CD4-positive, alpha-beta T cell treated with Interleukin-6 for 4 hours (primary cell): ENCODE results near the gene CBLN3.
"Not testable (repeated sequence)": the region's sequence is repeated elsewhere in the genome, so short reads cannot be mapped to it uniquely, and the experiment has no call there.

ENCODE experiments used
- DNase-seq: peaks from one replicate; pipeline ENCODE4 v3.0.0-alpha.2; 2020; ENCODE audit warnings: mixed read lengths

The CBLN3 gene

DNA sequence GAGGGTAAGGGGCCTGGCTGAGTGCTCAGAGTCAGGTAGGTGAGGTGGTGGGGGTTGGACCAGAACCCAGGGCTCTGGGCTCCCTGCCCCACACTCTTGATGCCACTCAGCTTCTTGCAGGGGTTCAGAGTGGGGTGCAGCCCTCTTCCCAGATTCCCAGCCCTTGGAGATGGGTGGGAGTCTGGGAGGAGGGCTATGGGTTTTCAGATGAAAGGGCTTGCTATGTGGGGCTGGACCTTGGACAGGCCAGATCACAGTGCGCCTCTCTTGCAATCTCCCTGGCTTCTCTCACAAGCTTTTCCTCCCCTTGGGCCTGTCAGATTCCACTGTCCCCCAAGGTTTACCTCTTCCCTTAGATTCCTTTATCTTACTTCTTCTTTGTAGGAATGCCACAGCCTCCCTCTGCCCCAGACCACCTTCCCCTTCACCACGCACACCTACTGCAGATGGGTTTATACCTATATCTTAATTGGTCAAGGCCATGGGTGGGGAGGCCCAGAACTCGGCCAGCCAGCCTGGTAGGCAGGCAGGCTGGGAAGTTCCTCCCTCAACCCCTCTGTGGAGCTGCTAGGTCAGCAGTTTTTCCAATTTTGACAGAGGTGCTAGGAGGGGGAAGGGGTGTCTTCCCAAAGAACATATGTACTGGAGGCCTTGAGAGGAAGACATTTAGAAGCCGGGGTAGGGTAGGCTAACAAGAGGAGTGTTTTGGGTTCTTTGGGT is 29.3 kb downstream of the CBLN3 start:
- no peak for DNase-seq

DNA sequence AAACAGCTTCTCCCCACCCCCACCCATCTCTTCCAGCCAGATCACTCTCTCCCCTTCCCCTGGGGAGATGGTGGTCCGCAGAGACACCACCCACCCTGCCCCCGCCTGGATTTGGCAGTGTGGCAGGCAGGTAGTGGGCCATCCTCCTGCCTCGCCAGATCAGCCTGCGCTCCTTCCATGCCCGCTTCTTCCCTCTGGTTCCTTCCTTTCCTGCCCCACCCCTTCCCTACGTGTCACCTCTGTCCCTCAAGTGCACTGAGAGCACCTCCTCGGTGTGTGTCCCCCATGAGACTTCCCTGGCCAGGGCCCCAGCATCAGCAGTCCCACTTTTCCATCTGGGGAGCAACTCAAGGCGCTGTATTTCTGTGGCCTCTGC is 30.0 kb downstream of the CBLN3 start:
- no peak for DNase-seq

DNA sequence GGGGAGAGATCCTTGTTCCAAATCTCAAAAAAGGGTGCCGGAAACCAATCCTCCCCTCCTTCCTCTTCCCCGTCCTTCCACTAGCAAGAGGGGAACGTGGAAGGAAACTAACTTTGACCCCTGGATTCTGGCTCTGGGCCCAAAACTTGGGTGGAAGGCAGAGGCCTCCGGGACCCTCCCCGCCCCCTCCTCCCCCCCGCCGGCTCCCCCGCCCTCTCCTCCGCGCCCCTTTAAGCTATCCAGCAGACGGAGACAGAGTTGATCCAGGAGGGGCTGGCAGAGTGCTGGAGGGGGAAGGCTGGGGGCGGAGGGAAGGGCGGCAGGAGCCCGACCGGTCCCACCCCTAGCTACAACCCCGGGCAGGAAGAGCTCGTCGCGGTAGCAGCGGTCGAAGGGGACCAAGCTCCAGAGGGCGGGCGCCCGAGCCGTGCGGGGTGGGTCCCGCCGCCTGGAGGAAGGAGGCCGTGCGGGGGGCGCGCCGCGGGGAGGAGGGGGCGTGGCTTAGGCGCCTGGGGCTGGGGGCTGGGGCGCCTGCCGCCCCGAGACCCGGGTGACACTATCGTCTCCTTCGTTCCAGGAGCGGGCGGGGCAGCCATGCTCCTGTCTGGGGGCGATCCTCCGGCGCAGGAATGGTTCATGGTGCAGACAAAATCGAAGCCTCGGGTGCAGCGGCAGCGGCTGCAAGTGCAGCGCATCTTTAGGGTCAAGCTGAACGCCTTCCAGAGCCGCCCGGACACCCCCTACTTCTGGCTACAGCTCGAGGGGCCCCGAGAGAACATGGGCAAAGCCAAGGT is 30.6 kb downstream of the CBLN3 start, which contains the start of gene NYNRIN:
Gene NYNRIN, plus strand, starts transcription at position 351 of the 794 bp plus-strand sequence. Its CDS starts 244 bp downstream, at position 595.
- DNase-seq = peak; percentile 57

DNA sequence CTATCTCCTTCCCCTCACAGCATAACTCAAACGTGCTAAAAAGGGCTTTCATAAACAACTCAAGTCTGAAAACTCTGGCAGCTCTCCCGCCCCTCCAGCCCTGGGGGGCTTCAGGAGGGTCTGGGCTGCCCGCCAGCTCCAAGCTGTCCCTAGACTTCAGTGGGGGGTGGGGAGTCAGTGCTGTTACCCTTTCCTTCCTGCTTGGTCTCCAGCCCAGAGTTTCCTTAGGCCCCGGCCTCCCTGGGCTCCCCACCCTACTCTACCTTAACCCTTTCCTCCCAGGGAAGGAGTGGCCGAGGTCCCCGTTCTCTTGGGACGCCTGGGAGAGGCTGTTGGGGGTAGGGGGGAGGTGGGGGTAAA is 31.2 kb downstream of the CBLN3 start:
- DNase-seq = no peak

DNA sequence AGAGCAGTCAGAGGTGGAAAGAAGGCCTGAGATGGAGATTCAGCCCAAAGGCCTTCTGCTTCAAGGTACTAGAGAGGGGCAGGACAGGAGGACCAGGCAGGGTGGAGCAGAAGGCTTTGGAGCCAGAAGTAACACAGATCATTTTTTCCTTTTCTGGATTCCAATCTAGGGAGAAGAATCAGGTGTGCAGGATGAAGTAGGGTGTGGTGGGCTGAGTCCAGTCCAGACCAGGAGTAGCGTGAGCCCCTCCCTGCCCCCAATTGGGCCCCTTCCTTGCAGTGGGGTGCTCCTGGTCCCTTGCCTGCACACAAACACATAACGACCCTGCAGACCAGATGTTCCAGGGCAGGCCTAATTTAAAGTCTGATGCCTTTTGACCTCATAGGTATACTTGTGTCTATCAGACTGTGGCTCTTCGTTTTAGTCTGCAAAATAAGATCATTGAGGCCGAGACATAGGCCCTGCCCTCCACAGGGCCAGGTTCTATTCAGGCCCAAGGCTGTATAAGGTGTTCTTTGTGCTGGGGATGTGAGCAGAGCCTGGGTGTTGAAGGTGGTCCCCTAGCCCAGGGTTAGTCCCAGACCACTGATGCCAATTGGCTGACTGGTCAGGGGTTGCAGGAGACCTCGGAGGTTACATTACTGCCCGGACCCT is 31.7 kb downstream of the CBLN3 start:
- DNase-seq = no peak

DNA sequence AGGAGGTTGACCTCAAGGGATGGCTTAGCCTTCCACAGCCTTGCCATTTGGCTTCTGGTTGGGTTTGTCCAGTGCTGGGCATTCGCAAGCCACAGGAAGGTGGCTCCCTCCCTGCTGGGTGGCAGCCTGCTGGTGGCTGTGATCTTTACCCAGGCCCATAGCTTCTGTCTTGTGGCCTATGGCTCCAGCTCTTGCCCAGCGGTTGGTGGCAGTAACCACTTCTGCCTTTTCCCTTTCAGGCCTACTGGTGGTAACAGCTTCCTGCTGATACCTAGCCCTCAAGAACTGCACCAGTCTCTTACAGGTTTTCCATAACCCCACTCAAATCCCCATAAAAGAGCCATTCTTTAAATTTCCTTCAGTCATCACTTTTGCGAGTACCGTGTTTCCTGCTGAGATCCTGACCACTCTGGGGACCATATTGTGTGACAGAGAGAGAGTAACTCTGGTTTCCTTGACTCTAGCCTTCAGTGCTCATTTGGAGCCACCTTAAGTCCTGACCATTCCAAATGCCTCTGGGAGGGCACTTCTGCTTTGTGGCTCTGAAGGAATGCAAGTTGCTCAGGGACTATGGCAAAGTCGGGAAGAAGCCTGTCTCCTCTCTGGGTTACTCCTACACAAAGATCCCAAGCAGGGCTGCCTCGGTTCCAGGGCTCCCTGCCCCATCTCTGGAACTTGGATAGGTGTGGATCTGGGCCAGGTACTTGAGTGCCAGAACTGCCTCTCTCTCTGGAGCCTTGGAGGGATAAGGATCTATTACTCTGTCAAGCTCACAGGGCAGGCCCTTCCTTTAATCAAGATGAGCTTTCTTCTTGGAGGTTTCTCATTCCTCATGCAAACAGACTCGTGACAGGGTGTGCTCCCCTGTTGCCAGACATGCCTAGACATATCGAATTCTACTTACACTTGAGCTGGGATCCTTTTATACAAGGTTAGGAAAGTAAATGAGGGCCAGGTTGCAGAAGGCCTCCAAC is 33.6 kb downstream of the CBLN3 start:
- DNase-seq = no peak

DNA sequence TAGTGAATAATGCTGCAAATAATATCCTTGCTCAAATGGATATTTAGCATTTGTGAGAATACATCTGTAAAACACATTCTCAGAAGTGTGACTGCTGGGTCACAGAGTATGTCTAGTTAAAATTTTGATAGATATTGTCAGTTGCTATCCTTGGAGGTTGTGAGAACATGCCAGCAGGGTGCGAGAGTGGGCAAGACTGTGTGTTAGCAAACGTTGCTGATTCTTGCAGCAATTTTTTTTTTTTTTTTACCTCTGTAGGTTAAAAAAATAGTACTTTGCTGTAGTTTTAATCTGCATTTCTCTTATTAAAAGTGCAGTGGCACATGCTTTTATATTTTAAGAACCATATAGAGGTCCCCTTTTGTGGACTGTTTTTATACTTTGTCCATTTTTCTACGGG is 35.2 kb downstream of the CBLN3 start:
- peak; percentile 23 for DNase-seq

DNA sequence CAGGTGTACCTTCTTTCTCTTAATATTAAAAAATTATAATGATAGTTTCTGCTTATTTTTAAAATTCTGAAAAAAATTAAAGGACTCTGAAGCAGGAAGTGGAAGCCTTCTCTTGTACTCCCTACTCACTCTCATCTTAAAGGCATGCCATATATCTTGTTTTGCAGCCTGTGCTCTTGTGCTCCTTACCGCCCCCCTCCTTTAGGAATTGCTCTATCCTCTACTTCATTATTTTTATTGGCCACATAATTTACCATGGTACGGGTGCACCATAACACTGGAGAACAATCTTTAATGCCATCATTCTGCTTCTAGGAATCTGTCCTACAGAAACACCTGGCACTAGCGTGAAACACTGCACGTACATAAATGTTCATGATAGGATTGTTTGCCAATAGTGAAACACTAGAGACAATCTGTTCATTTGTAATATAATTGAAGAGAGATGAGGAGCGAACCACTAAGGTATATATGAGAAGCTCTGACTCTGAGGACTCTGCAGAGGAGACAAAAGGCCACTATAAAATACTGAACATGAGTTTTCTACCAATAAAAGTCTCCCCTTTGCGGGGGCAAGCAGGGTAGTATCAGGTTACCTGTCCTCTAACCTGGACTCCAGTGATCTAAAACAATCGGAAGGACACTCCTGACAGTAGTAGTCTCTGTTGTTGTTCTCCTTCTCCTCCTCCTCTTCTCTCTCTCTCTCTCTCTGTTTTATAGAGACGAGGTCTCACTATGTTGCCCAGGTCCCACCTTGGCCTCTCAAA is 37.0 kb downstream of the CBLN3 start:
- DNase-seq = no peak

DNA sequence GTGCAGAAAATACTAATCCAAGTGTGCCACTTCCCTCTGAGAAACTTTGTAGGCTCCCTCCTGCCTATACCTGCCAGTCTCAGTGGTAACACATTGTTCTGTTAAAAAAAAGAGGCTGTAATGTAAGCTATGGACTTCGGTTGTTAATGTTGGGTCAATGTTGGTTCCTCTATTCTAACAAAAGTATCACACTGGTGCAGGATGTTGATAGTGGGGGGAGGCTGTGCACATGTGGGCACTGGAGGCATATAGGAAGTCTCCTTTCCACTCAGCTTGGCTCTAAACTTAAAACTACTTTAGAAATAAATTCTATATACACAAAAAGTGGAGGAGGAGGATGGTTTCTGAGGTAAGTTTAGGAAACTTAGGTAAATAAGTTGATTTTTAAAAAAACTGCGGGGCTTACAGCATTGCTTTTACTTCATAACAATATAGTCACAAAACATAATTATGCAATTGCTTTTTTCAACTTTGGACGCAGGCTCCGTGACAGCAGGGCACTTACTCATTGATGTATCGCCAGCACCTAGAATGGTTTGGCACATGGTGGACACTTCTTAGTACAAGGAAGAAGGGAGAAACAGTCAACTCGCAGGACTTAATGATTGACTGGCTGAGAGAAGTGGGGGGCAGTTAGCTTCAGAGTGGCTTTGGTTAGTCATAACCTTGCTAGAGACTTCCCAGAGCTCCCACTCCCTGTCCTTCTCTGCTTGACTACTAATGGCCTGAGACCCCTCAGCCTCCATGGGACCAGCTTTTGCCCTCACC is 38.6 kb downstream of the CBLN3 start:
- no peak for DNase-seq

DNA sequence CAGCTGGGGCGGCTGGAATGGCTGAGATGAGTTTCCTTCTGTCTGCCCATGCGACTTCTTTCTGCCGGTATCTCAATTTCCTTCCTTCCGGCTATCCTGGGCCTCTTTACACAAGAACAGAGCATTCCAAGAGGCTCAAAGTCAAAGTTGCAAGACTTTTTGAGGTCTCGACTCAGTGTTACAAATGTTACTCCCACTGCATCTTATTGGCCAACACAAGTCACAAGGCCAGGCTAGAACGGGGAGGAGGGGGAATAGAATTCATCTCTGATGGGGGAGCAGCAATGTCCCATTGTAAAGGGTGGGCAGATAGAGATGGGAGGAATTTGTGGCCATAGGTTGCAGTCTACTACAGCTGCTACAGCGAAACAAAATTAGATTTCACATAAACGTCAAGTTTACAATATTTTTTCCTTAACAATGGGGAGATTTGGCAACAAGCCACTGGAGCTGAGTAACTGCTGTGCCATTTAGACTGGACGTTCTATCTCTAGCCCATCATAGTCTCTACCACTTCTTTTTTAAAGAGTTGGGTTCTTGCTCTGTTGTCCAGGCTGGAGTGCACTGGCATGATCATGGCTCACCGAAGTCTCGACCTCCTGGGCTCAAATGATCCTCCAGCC is 40.1 kb downstream of the CBLN3 start:
- DNase-seq = no peak

DNA sequence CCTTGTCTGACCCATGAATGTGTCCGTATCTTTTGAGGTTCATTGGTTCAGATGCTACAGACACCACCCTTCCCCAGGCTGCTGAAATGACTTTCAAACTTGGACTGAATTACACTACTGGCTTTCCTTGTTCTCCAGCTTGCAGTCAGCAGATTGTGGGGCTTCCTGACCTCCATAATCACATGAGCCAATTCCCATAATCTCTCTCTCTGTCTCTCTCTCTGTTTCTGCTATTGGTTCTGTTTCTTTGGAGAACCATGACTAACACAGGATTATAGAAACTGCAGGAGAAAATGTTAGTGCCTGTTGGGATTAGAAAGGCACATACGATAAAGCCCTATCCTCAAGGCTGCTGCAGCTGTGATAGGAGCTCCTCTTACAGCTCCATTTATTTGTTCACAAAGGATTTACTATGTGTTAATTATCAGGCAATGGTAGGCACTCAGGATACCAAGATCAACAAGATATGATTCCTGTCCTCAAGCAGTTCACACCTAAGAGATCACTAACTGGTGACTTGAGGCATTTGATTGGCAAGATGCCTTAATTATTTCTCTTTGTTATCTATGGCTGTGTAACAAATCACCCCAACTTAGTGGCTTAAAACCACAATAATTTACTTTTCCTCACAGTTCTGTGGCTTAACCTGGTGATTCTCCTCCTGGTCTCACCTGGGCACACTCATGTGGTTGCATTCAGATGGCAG is 40.8 kb downstream of the CBLN3 start:
- no peak for DNase-seq

DNA sequence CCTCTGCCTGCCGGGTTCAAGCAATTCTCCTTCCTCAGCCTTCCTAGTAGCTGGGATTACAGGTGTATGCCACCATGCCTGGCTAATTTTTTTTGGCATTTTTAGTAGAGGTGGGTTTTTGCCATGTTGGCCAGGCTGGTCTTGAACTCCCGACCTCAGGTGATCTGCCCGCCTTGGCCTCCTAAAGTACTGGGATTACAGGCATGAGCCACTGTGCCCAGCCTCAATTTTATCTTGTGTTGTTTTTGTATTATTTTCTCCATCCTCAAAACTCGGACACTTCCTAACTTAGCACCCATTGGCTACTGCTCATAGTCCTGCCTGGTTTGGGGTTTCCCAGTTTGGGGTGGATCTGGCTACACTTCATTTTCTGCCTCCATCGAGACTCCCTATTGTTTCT is 41.9 kb downstream of the CBLN3 start:
- not testable (repeated sequence) for DNase-seq

DNA sequence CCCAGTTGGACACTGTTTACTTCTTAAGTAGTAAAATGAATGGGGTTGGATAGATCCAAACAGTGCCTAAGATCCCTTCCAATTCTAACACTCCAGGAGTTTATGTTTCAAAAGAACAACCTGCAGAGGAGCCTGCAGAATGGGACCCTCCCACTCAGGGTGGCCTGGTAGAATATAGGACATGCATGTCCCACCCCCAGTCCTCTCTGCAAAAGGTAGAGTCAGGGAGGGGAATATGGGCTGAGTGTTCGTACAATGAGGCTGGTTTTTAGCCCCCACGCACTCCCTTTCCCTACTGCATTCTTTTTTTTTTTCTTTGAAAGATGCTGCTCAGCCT is 42.5 kb downstream of the CBLN3 start:
- no peak for DNase-seq

DNA sequence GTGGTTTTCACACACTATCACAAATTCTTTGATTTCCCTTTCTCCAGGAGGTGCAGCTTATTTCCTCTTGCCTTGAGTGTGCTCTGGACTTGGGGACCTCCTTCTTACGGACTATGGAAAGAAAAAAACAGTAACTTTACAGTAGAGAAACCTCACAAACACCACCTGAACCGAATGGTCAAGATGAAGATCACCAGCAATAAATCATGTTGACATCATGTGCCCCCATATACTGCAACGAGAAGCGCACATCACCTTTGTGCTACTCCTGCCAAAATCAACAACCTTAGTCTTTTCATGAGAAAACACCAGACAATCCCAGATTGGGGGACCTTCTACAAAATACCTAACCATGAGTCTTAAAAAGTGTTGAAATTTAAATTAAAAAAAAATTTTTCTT is 43.9 kb downstream of the CBLN3 start:
- no peak for DNase-seq

DNA sequence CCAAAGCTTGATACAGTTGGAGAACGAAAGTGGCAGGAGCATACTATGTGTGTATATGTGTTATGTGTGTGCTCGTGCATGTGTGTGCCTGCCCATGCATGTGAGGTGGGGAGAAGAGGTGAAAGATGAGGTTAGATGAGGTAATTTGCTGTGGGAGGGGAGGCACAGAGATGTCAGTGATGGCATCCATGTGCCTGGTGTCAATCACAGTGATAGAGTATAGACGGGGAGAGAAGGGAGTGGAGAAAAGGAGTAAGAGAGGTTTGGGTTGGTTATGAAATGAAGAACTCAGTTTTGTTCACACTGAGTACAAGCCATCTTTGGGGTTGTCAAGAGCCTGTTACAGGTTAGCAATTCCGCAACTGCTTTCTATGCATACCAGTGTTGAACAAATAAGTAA is 45.3 kb downstream of the CBLN3 start:
- no peak for DNase-seq

DNA sequence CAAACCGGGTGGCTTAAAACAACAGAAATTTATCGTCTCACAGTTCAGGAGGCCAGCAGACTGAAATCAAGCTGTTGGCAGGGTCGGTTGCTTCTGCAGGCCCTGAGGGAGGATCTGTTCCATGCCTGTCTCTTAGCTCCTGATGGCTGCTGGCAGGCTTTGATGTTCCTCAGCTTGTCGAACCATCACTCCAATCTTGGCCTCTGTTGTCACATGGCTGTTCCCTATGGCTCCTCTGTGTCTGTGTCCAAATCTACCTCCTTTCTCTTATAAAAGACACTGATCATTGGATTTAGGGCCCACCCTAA is 47.5 kb downstream of the CBLN3 start:
- DNase-seq = no peak

DNA sequence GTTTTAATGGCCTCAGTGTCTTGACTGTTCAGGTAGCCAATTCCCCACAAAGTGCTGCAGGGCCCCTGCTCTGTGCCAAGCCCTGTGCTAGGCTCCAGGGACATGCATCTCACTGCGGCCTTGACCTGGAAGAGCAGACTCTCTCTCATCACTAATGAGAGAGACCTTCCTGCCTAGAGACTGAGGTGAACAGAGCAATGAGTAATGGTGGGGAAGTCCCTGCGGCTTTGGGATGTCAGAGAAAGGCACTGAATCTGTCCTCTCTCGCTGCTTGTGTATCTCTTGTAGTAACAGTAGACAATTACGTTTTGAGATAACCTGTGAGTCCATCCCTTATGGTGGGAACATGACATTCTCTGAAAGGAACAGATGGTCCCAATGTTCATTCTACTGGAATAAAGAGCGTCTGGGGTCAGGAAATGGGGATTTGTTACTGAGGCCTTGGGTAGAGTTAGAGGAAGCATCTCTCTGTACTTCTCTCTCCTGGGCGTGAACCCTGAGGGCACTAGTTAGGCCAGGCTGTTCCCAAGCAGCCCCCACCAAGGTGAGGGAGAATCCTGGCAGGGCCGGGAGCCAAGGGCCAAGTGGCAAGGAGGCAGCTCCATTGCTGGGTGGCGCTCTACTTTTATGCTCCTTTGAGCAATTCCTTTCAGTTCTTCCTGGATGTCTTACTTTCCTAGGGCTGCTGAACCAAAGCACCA is 48.0 kb downstream of the CBLN3 start:
- no peak for DNase-seq

DNA sequence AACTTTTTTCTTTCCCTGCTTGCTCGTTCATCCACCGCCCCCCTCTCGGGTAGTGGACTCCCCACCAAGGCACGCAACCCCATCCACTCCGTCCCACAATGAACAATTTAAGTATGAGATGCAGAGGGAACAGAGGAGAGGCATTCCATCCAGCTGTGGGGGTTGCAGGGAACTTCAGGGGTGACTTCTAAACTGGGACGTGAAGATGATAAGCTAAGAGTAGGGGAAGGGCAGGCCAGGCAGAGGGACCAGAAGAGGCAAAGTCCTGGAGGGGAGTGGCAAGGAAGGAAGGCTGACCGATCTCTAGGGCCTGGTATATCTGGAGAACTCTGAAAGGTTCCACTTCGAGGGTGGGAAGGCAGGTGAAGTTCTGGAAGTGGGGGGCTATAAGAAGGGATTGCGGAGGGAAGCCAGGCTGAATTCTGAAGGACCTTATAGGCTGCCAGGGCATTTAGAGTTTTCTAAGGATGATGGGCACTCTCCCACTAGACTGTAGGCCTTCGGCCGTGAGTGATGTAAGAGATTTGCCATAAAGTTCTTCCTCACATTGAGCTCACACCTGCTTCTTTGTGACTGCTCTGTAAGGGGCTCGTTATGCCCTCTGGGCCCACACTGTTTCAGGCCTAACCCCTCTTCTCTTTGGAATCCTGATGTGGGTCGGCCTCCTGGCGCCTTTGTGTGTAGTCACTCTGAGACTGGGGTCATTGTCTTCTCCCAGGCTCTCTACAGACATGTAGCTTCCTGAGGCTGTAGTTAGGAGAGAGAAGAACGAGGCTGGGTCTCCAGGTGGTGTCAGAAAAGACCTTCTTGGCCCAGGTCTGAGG is 49.3 kb downstream of the CBLN3 start:
- DNase-seq = no peak
